ENCODE data around the gene PDXK. TPM values are rescaled to one million over a fixed set of nuclear protein-coding genes. Genes with fewer than 3 reads are reported as not detected.
A peak's percentile ranks its signal among the peaks of the same experiment; 100 is the strongest.

The PDXK gene
- total RNA-seq, 2 donors from 2014 or later, result 90.9 to 105 TPM

DNA sequence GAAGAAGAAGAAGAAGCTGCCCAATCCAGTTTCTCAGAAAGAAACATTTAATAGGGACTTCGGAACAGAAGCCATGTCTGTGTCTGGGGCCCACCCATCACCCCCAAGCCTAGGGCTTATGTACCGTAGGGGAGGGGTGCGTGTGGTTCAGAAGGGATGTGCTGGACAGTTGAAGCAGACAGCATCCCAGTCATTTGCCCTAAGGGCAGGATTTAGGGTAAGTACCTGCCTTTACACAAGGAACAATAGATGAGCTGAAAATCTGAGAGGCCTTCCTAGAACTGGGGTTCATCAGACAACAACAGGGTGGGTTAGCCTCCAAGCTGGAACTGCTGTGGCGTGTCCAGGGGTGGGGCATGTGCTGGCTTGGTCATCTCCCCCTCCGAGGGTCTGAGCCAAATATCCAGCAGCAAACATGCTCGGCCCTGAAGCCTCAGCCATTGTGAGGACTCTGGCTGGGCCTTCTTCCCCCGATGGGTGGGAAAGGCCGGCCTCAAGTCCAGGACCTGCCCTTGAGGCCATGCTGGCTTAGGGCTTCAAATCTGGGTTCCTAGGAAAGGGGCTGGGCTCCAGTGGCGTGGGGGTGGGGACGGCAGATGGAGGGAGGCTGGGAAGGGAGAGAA is 45.1 kb downstream of the PDXK start:
- Mint-ChIP-seq H3K9me3 (no peaks in the 10 kb centered on the region), H3K4me1 (peaks cover 14% of the 10 kb centered on the region), H3K36me3 (ENCODE audit: low read depth) (peaks cover 17% of the 10 kb centered on the region), H3K27me3 (ENCODE audit: insufficient read depth) (no peaks in the 10 kb centered on the region), H3K27ac (no peak overlapping the region), H3K4me3 (no peak overlapping the region)
- no peak for DNase-seq
- Histone ChIP-seq H3K4me1 (ENCODE audit: control insufficient read depth, insufficient read depth, low read length) (no peaks in the 10 kb centered on the region), H3K4me3 (ENCODE audit: low read length) (no peak overlapping the region), H3K36me3 (ENCODE audit: control insufficient read depth, insufficient read depth, low read length) (peaks cover 3% of the 10 kb centered on the region), H3K27me3 (ENCODE audit: control insufficient read depth, insufficient read depth, low read length, poor library complexity, severe bottlenecking) (no peaks in the 10 kb centered on the region), H3K9ac (ENCODE audit: extremely low read depth, low read length, poor library complexity, severe bottlenecking) (no peak overlapping the region), H3K9me3 (ENCODE audit: control insufficient read depth, low read length) (no peaks in the 10 kb centered on the region), H3K27ac (ENCODE audit: low read depth, low read length) (no peak overlapping the region)
- TF ChIP-seq, protein P1, sequence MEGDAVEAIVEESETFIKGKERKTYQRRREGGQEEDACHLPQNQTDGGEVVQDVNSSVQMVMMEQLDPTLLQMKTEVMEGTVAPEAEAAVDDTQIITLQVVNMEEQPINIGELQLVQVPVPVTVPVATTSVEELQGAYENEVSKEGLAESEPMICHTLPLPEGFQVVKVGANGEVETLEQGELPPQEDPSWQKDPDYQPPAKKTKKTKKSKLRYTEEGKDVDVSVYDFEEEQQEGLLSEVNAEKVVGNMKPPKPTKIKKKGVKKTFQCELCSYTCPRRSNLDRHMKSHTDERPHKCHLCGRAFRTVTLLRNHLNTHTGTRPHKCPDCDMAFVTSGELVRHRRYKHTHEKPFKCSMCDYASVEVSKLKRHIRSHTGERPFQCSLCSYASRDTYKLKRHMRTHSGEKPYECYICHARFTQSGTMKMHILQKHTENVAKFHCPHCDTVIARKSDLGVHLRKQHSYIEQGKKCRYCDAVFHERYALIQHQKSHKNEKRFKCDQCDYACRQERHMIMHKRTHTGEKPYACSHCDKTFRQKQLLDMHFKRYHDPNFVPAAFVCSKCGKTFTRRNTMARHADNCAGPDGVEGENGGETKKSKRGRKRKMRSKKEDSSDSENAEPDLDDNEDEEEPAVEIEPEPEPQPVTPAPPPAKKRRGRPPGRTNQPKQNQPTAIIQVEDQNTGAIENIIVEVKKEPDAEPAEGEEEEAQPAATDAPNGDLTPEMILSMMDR (conservative IDR thresholded peaks at IDR 0.05), result no peak
- WGBS, 2 experiments (ENCODE audit: insufficient coverage in 1 of 2, insufficient read length in 1 of 2), result 97 to 100% methylated on average over 4 to 10 of the region's 10 CpGs

DNA sequence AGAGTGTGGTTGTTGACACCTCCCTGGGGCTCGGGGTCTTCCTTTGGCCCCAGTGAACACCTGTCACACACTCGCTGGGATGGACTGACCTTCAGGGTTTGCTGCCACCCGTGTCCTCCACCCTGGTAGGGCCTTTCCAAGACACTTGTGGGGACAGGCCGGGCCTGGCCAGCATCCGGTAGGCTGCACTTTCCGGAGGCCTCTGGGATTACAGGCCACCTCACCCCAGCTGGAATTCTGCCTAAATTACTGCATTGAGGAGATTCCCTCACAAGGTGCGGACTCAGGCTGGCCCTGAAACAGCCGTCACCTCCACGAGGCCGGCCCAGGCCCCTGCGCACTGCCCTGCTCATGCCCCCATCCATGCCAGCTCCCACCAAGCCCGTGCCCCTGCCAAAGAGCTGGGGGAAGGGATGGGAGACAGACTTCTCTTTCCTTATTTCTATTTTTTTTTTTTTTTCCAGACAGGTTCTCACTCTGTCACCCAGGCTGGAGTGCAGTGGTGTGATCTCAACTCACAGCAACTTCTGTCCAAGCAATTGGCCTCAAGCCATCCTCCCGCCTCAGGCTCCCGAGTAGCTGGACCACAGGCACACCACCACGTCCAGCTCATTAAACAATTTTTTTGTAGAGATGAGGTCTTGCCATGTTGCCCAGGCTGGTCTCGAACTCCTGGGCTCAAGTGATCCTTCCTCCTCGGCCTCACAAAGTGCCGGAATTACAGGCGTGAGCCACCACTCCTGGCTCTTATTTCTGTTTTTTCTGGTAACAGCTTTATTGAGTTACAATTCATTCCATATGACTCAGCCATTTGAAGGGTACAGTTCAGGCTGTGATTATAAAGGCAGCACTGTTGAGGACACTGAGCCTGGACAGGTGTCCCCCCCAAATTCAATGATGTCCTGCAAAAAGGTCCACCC is 45.9 kb downstream of the PDXK start:
- Mint-ChIP-seq H3K27ac (no peak overlapping the region), H3K27me3 (ENCODE audit: insufficient read depth) (no peaks in the 10 kb centered on the region), H3K4me1 (peaks cover 17% of the 10 kb centered on the region), H3K36me3 (ENCODE audit: low read depth) (peaks cover 17% of the 10 kb centered on the region), H3K9me3 (no peaks in the 10 kb centered on the region), H3K4me3 (no peak overlapping the region)
- Histone ChIP-seq H3K4me1 (ENCODE audit: control insufficient read depth, insufficient read depth, low read length) (no peaks in the 10 kb centered on the region), H3K9ac (ENCODE audit: extremely low read depth, low read length, poor library complexity, severe bottlenecking) (no peak overlapping the region), H3K27ac (ENCODE audit: low read depth, low read length) (no peak overlapping the region), H3K27me3 (ENCODE audit: control insufficient read depth, insufficient read depth, low read length, poor library complexity, severe bottlenecking) (no peaks in the 10 kb centered on the region), H3K9me3 (ENCODE audit: control insufficient read depth, low read length) (no peaks in the 10 kb centered on the region), H3K4me3 (ENCODE audit: low read length) (no peak overlapping the region), H3K36me3 (ENCODE audit: control insufficient read depth, insufficient read depth, low read length) (peaks cover 3% of the 10 kb centered on the region)
- TF ChIP-seq, protein P1 (conservative IDR thresholded peaks at IDR 0.05), result no peak
- DNase-seq, result no peak
- WGBS, 2 experiments (ENCODE audit: insufficient coverage in 1 of 2, insufficient read length in 1 of 2), result 89 to 92% methylated on average over 19 of the region's 19 CpGs

DNA sequence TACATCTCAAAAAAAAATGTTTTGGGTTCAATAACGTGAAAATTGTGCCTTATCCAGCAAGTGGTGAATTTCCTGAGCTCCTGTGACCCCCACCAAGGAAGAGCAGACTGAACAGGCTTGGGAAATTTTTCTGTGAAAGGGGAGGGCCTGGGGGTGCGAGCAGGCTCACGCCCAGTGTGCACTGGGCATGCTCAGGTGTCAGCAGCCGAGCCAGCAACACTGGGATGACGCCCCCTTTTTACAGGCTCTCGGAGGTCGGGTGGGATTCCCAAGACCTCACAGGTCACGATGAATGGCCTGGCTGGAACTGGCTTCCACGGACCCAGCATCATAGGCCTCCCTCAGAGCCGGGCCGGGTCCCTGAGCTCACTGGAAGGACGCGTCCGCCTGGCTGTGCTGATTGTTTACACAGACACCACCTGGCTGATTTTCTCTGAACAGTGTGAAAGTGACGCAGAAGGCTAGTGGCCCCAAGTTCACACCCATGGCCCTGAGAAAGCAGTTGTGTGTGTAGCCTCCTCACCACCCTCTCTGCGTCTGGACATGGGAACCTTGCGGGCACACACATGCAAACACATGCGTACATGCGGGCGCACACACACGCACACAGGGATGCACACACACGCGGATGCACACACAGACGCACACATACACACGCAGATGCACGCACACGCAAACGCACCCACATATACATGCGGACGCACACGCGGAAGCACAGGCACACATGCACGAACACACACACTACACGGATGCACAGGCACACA is 48.0 kb downstream of the PDXK start:
- Mint-ChIP-seq H3K27ac (peak overlapping the region; percentile 35), H3K4me3 (no peak overlapping the region), H3K4me1 (peaks cover 27% of the 10 kb centered on the region), H3K36me3 (ENCODE audit: low read depth) (peaks cover 10% of the 10 kb centered on the region), H3K9me3 (no peaks in the 10 kb centered on the region), H3K27me3 (ENCODE audit: insufficient read depth) (no peaks in the 10 kb centered on the region)
- Histone ChIP-seq H3K4me3 (ENCODE audit: low read length) (no peak overlapping the region), H3K9me3 (ENCODE audit: control insufficient read depth, low read length) (no peaks in the 10 kb centered on the region), H3K27ac (ENCODE audit: low read depth, low read length) (no peak overlapping the region), H3K27me3 (ENCODE audit: control insufficient read depth, insufficient read depth, low read length, poor library complexity, severe bottlenecking) (no peaks in the 10 kb centered on the region), H3K36me3 (ENCODE audit: control insufficient read depth, insufficient read depth, low read length) (peaks cover 3% of the 10 kb centered on the region), H3K9ac (ENCODE audit: extremely low read depth, low read length, poor library complexity, severe bottlenecking) (no peak overlapping the region), H3K4me1 (ENCODE audit: control insufficient read depth, insufficient read depth, low read length) (no peaks in the 10 kb centered on the region)
- DNase-seq, result no peak
- WGBS, 2 experiments (ENCODE audit: insufficient coverage in 1 of 2, insufficient read length in 1 of 2), result 93 to 95% methylated on average over 32 to 34 of the region's 34 CpGs
- TF ChIP-seq, protein P1 (conservative IDR thresholded peaks at IDR 0.05), result no peak

Measured in endodermal cell (in vitro differentiated cells).